CD4-positive, CD25-positive, alpha-beta regulatory T cell (primary cell): ENCODE data around the gene OLFML2A. TPM values are rescaled to one million over a fixed set of nuclear protein-coding genes. Genes with fewer than 3 reads are reported as not detected.

Source experiments
- ATAC-seq, 2 donors: fragments of 150-1000 bp; cut with Tn5 transposase; one replicate each; pipeline ENCODE4 v1.10.0; 2021; ENCODE audit warnings: low read depth in 2 of 2, moderate number of reproducible peaks in 2 of 2, moderate library complexity in 1 of 2
- DNase-seq, 3 donors: peaks; one replicate each; pipeline versions ENCODE4 v3.0.0 to v3.0.0-alpha.2; 2012 to 2022; ENCODE audit warnings: mixed read lengths in 1 of 3
- H3K27ac ChIP-seq: one replicate; pipeline ENCODE4 v1.7.0; 2013; ENCODE audit warnings: mild to moderate bottlenecking, low read length; ENCODE audit not compliant: insufficient read depth, poor library complexity, severe bottlenecking
- H3K27me3 ChIP-seq: one replicate; pipeline ENCODE4 v1.7.0; 2013; ENCODE audit warnings: low read length; ENCODE audit not compliant: control insufficient read depth, insufficient read depth
- H3K36me3 ChIP-seq: one replicate; pipeline ENCODE4 v1.7.0; 2013; ENCODE audit warnings: mild to moderate bottlenecking, low read length, moderate library complexity; ENCODE audit not compliant: control insufficient read depth, insufficient read depth
- H3K4me1 ChIP-seq: 2 replicates; pipeline ENCODE4 v1.7.0; 2013; ENCODE audit warnings: mild to moderate bottlenecking, low read length; ENCODE audit not compliant: insufficient read depth, control insufficient read depth, poor library complexity, severe bottlenecking
- H3K4me3 ChIP-seq: one replicate; pipeline ENCODE4 v1.7.0; 2013; ENCODE audit warnings: low read depth, mild to moderate bottlenecking, low read length, moderate library complexity
- H3K9me3 ChIP-seq, 2 experiments: 1 replicate in 1 of 2; 2 replicates in 1 of 2; pipeline ENCODE4 v1.7.0; 2013; ENCODE audit warnings: low read length in 2 of 2, mild to moderate bottlenecking in 1 of 2, moderate library complexity in 1 of 2; ENCODE audit not compliant: control insufficient read depth in 2 of 2
- H3K27ac Mint-ChIP-seq, 3 donors: one replicate each; pipeline ENCODE4 v1.8.0; 2020 to 2022; ENCODE audit warnings: mild to moderate bottlenecking in 3 of 3, mixed read lengths in 3 of 3, moderate library complexity in 2 of 3
- H3K27me3 Mint-ChIP-seq: one replicate; pipeline ENCODE4 v1.8.0; 2022; ENCODE audit warnings: mild to moderate bottlenecking, mixed read lengths
- H3K36me3 Mint-ChIP-seq: one replicate; pipeline ENCODE4 v1.8.0; 2020; ENCODE audit warnings: mixed read lengths
- H3K4me1 Mint-ChIP-seq, 4 donors: one replicate each; pipeline ENCODE4 v1.8.0; 2020 to 2022; ENCODE audit warnings: mixed read lengths in 4 of 4, mild to moderate bottlenecking in 1 of 4
- H3K4me3 Mint-ChIP-seq, 4 donors: one replicate each; pipeline ENCODE4 v1.8.0; 2020 to 2022; ENCODE audit warnings: mild to moderate bottlenecking in 4 of 4, mixed read lengths in 4 of 4, moderate library complexity in 3 of 4
- H3K9me3 Mint-ChIP-seq, 7 donors: one replicate each; pipeline ENCODE4 v1.8.0; 2020 to 2022; ENCODE audit warnings: mixed read lengths in 7 of 7, mild to moderate bottlenecking in 3 of 7, moderate library complexity in 2 of 7
- polyA plus RNA-seq, 4 donors: library from polyadenylated mRNA; unstranded; fragments of 300-500 nt; fragmentation: Illumina TruSeq; gene quantifications; one replicate each; pipeline ENCODE4 v1.2.3, GENCODE V29; 2021
- total RNA-seq: library from RNA; stranded (reverse); gene quantifications from one replicate; pipeline ENCODE4 v1.2.3, GENCODE V29; 2022

OLFML2A gene
- total and polyA plus RNA-seq, 5 donors from 2014 or later: not detected

DNA sequence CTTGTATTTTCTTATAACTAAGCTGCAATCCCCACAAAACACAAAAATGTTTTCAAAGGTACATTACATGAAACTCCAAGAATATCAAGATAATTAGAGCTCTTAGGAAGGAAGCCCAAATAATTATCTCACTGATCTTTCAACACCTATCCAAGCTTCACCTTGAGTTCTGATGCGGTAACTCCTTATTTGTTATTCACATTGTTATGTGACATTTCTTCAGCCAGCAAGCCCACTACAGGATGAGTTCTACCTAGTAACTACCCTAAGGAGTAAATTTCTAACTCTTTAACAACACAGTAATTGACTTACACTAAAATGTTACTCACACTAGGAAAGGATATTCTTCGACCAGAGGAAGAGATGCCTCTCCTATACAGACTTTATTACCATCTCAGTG lies 15.7 kb upstream of the OLFML2A start:
- Mint-ChIP-seq H3K4me1 (no peaks in the 10 kb centered on the region), H3K27ac (no peak overlapping the region), H3K27me3 (peaks cover 87% of the 10 kb centered on the region), H3K4me3 (no peak overlapping the region), H3K9me3 (no peaks in the 10 kb centered on the region), H3K36me3 (no peaks in the 10 kb centered on the region)
- Histone ChIP-seq H3K4me3 (no peak overlapping the region), H3K36me3 (no peaks in the 10 kb centered on the region), H3K27ac (no peak overlapping the region), H3K9me3 (no peaks in the 10 kb centered on the region), H3K4me1 (no peaks in the 10 kb centered on the region), H3K27me3 (peaks cover 56% of the 10 kb centered on the region)
- DNase-seq (no peak), ATAC-seq (no peak)

DNA sequence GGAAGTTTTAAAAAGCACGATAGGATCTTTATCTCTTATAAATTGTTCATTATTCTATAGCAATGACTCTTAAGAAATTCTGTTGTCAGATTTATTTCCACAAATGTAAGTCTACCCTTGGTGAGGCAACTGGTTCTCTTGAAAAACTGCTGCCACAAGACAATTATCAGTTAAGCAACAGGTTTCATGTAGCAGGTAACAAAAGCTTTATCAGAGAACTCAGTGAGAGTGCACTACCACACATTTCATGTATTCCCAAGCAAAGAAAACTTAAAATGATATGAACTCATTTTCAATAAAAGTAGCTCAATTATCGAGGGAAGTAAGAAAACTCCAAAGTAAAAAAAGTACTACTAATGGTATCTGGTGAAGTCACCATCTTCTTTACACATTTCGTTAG lies 15.2 kb upstream of the OLFML2A start:
- no peak for DNase-seq
- Mint-ChIP-seq H3K36me3 (no peaks in the 10 kb centered on the region), H3K27ac (no peak overlapping the region), H3K4me1 (no peaks in the 10 kb centered on the region), H3K9me3 (peaks cover 0 to under 1% (median 0%) of the 10 kb centered on the region in 7 donors), H3K27me3 (peaks cover 87% of the 10 kb centered on the region), H3K4me3 (no peak overlapping the region)
- Histone ChIP-seq H3K27me3 (peaks cover 54% of the 10 kb centered on the region), H3K36me3 (no peaks in the 10 kb centered on the region), H3K4me3 (no peak overlapping the region), H3K9me3 (no peaks in the 10 kb centered on the region), H3K4me1 (no peaks in the 10 kb centered on the region), H3K27ac (no peak overlapping the region)
- no peak for ATAC-seq

DNA sequence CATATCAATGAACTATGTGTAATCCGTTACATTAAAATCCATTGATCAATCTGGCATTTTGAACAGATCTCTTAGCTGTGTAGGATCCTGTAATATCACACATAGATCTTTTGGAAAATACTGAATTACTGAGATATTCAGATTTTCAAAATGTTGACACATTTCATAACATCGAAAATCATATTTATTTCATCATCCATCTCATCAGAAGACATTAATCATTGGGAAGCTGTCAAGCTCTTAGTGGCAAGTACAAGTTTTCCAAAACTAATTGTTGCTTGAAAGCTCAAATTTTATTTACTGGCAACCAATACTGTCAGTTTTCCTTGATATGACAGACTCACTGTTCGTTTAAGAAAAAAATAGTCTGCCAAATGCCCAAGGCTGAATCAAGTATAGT lies 14.3 kb upstream of the OLFML2A start:
- Mint-ChIP-seq H3K36me3 (no peaks in the 10 kb centered on the region), H3K27ac (no peak overlapping the region), H3K4me3 (no peak overlapping the region), H3K4me1 (no peaks in the 10 kb centered on the region), H3K27me3 (peaks cover 90% of the 10 kb centered on the region), H3K9me3 (peaks cover 0 to 1% (median 0%) of the 10 kb centered on the region in 7 donors)
- no peaks in the 10 kb centered on the region for H3K36me3 ChIP-seq
- DNase-seq (no peak), ATAC-seq (no peak)
- no peak overlapping the region for H3K4me3 ChIP-seq
- H3K27me3 ChIP-seq: peaks cover 54% of the 10 kb centered on the region
- no peaks in the 10 kb centered on the region for H3K4me1 ChIP-seq
- H3K27ac ChIP-seq: no peak overlapping the region
- no peaks in the 10 kb centered on the region for H3K9me3 ChIP-seq

DNA sequence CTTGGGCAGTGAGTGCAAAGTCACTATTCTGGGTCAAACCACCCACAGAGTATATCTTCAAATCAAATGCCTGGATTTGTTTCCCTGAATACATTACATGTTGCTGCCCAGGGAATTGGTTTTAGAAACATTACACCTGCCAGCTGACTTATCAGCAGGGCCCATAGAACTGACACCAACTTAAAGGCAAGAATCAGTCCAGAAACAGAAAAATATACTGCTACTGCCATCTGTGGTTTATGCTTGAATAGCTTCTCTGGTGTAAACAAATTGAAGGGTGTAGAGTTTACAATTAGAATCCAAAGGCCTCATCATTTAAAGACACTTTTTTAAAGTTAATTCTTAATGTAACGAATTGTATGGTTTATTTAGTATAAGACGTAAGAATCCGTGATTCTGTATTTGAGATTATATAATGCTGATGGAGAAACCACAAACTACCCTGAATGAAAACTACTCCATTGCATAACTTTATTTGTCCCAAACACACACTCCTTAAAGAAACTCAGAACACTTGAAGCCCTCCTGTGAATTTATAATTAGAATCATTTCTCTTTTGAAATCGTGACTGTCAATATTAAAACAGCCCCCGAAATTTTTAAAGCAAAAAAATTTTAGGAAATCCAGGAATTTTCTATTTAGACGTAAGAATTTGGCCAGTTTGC lies 12.0 kb upstream of the OLFML2A start:
- no peaks in the 10 kb centered on the region for H3K9me3 ChIP-seq
- no peaks in the 10 kb centered on the region for H3K36me3 ChIP-seq
- H3K36me3 Mint-ChIP-seq: no peaks in the 10 kb centered on the region
- H3K9me3 Mint-ChIP-seq: peaks cover 0 to 1% (median 0%) of the 10 kb centered on the region in 7 donors
- no peak overlapping the region for H3K27ac Mint-ChIP-seq
- H3K27ac ChIP-seq: no peak overlapping the region
- H3K4me3 Mint-ChIP-seq: no peak overlapping the region
- H3K4me1 Mint-ChIP-seq: peaks cover 0 to 12% (median 7%) of the 10 kb centered on the region in 4 donors
- H3K4me3 ChIP-seq: no peak overlapping the region
- ATAC-seq (no peak), DNase-seq (peak in 1 of 3 donors; percentile 36)
- peaks cover 63% of the 10 kb centered on the region for H3K27me3 ChIP-seq
- peaks cover 8% of the 10 kb centered on the region for H3K4me1 ChIP-seq
- peaks cover 91% of the 10 kb centered on the region for H3K27me3 Mint-ChIP-seq

DNA sequence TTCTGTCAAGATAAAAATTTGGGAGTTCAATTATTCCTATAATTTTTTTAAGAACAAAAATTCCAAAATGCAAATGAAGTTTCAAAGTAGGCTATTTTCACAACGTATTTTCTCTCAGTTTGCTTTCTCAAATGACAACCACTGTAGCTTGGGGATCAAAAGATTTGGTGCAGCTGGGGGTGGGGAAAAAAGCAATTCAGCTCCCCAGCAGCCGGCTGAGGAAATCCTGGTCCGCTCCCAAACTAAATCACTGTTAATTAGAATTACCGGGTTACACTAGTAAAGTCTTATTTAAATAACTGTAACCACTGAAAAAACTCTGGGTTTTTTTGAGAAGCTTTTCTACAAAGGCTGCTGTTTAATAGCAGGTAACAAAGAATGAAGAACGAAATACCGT lies 11.5 kb upstream of the OLFML2A start:
- ATAC-seq (no peak), DNase-seq (no peak)
- no peaks in the 10 kb centered on the region for H3K36me3 ChIP-seq
- Mint-ChIP-seq H3K4me3 (no peak overlapping the region), H3K36me3 (no peaks in the 10 kb centered on the region), H3K9me3 (peaks cover 0 to 1% (median 0%) of the 10 kb centered on the region in 7 donors), H3K27ac (no peak overlapping the region), H3K27me3 (peaks cover 95% of the 10 kb centered on the region), H3K4me1 (peaks cover 0 to 17% (median 10%) of the 10 kb centered on the region in 4 donors)
- no peak overlapping the region for H3K4me3 ChIP-seq
- no peak overlapping the region for H3K27ac ChIP-seq
- H3K27me3 ChIP-seq: peaks cover 63% of the 10 kb centered on the region
- peaks cover 13% of the 10 kb centered on the region for H3K4me1 ChIP-seq
- no peaks in the 10 kb centered on the region for H3K9me3 ChIP-seq

DNA sequence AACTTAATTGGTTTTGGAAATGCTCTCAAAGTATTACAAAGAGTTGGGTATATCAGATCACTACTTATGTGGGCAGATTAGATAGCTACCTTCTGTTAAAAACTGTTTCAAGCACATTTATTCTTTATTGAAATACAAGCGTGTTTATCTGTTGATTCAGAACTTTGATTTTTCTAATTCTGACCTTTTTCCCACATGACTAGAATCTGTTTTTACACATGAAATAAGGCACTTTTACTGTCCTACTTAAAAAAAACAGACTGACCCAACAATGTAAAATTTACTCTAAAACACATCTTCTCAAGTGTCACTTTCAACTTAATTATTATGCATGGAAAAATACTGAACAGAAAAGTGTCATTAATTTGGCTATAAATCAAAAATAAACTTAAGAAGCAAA lies 10.6 kb upstream of the OLFML2A start:
- Mint-ChIP-seq H3K27ac (no peak overlapping the region), H3K27me3 (peaks cover 90% of the 10 kb centered on the region), H3K4me3 (no peak overlapping the region), H3K4me1 (peaks cover 2 to 20% (median 11%) of the 10 kb centered on the region in 4 donors), H3K36me3 (no peaks in the 10 kb centered on the region), H3K9me3 (peaks cover 0 to 1% (median 0%) of the 10 kb centered on the region in 7 donors)
- no peak for DNase-seq
- Histone ChIP-seq H3K4me3 (no peak overlapping the region), H3K36me3 (no peaks in the 10 kb centered on the region), H3K4me1 (peaks cover 21% of the 10 kb centered on the region), H3K27me3 (peaks cover 60% of the 10 kb centered on the region), H3K27ac (no peak overlapping the region), H3K9me3 (no peaks in the 10 kb centered on the region)
- no peak for ATAC-seq

DNA sequence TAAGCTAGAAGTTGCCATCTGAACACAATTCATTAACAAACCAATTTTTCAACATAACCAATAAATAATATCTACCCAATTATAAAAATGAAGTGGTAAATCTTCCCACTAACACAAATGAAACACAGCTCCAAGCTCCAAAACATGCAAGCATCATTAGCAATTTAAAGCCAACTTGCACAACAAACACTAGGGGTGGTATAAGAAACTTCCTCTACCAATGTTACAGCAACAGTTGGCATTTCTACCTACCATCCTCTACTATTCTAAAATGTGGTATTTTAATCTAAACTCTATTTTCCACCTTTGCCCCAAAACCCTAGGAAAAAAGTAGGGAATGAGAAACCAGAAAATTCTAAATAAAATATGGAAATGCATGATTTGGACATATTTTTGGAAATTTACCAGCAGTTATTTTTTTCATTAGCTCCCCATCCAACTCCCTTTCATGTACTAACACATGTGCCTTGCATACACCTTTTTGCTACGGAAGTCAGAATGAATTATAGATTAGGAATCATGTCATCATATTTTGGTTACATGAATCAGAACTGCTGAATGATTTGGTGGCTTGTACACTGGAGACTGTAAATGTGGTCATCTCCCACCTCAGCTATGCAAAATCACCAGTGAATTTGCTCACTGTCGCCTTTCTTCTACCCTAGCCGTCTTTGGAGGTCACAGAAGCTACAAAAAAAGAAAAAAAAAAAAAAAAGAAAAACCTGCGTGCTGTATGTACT lies 9.9 kb upstream of the OLFML2A start:
- Mint-ChIP-seq H3K27ac (no peak overlapping the region), H3K36me3 (no peaks in the 10 kb centered on the region), H3K9me3 (peaks cover 0 to 1% (median 0%) of the 10 kb centered on the region in 7 donors), H3K27me3 (peaks cover 89% of the 10 kb centered on the region), H3K4me1 (peaks cover 5 to 25% (median 14%) of the 10 kb centered on the region in 4 donors), H3K4me3 (peak overlapping the region in 1 of 4 donors; percentile 7)
- Histone ChIP-seq H3K4me3 (no peak overlapping the region), H3K36me3 (no peaks in the 10 kb centered on the region), H3K9me3 (no peaks in the 10 kb centered on the region), H3K4me1 (peaks cover 28% of the 10 kb centered on the region), H3K27ac (no peak overlapping the region), H3K27me3 (peaks cover 54% of the 10 kb centered on the region)
- DNase-seq (no peak), ATAC-seq (no peak)
